NCI-H128 (cell line): ENCODE data around the gene ZNF598.
"Not testable (repeated sequence)": the region's sequence is repeated elsewhere in the genome, so short reads cannot be mapped to it uniquely, and the experiment has no call there.

Experiments
- DNase-seq: peaks from one replicate; lab custom pipeline; 2025; ENCODE audit not compliant: unreplicated experiment; lab: John Stamatoyannopoulos, UW

The ZNF598 gene

GRCh38 chr16:2040787-2041522 is 31.3 kb upstream of the ZNF598 start:
- DNase-seq = no peak

- no peak for DNase-seq
Observed at GRCh38 chr16:2040041-2040786, 30.6 kb upstream of the ZNF598 start.

GRCh38 chr16:2039274-2040031 is 29.8 kb upstream of the ZNF598 start:
- DNase-seq = no peak

GRCh38 chr16:2038382-2039231 is 29.0 kb upstream of the ZNF598 start:
- no peak for DNase-seq

GRCh38 chr16:2037647-2038381 is 28.2 kb upstream of the ZNF598 start:
- no peak for DNase-seq

GRCh38 chr16:2037115-2037514 is 27.5 kb upstream of the ZNF598 start:
- no peak for DNase-seq

GRCh38 chr16:2036200-2036966 is 26.8 kb upstream of the ZNF598 start:
- no peak for DNase-seq

- no peak for DNase-seq
Observed at GRCh38 chr16:2035431-2036199, 26.0 kb upstream of the ZNF598 start.

DNA sequence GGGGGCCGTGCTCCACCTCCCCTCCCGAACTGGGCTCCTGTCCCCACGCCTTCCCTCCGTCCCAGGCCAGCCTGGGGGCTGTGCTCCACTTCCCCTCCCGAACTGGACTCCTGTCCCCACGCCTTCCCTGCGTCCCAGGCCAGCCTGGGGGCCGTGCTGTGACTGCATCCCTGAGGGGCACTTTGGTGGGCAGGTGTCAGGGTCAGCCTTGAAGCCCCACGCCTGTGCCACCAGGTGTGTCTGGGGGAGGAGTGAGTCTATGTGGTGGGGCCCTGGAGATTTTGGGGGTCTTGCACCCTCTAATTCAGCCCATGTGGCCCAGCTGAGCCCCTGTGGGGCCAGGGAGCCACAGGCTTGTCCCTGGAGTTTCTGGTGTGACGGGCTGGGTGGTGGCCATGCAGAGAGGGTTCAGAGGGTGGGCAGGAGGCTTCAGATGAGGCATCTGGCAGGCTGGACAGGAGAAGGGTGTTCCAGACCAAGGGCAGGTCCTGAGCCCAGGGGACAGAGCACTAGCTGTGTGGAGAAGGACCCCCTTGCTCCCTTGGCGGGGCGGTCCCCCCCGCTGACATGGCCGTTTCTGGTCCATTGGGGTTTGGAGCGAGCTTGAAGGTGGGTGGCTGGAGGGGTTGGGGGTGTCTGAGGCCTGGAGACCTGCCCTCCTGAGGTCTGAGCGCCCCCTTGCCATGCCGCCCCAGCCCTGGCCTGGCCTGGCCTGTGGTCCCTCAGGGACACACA is 25.2 kb upstream of the ZNF598 start:
- DNase-seq = no peak

- not testable (repeated sequence) for DNase-seq
Observed at GRCh38 chr16:2033909-2034695, 24.5 kb upstream of the ZNF598 start.

GRCh38 chr16:2033057-2033908 is 23.7 kb upstream of the ZNF598 start:
- DNase-seq = no peak

DNA sequence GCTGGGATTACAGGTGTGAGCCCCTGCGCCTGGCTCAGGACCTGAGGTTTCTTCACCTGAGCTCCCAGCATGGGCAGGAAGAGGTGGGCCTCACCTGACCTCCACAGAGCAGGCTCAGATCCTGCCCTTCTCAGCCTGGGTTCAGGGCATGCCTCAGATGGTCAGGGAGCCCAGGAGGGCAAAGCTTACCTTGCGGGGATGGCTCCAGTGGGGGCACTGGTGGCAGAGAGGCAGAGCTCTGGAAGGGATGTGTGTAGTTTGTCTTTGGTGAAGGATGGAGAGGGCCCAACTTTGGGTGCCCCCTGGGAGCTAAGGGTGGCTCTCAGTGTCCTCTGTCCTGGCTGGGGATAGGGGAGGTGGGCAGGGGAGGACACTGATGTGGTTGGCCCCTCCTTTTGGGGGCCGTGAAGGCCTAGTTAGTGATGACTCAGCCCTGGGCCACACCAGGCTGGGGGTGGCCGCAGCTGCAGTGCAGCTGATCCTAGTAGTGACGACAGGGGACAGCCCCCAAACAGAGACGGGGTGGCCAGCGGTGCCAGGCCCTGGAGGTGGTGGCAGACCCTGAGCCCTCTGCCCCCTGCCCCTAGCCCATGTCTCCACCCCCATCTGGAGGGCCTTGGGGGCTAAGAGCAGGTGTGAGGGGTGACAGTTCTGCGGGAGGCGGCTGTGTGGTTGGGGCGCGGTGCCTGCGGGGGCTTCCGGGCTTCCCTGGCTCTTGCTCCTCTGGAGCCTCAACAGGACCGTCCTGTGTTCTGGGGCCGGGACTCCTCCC is 22.9 kb upstream of the ZNF598 start:
- no peak for DNase-seq

DNA sequence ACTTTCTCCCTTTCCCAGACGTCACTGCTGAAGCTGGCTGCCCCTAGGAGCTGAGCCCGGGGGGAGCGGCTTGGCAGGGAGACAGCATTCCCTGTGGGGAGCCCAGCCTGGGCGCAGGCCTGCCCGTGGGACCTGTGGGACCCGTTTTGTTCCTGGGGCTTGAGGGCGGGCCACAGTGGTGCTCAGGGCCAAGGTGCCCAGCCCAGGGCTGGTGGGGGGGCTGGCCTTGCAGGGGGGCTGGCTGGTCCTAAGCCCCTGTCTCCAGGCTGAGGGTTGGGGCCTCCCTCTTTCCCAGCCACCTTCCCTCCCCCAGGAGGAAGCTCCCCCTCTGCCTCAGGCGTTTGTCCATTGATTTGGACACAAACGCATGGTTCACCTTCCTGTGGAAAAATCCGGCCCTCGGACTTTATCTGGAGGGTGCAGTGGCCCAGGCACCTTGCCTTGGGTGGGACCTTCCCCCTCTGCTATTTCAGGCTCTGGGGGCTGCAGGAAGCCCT is 21.5 kb upstream of the ZNF598 start:
- no peak for DNase-seq

GRCh38 chr16:2030036-2030435 is 20.4 kb upstream of the ZNF598 start:
- no peak for DNase-seq

DNA sequence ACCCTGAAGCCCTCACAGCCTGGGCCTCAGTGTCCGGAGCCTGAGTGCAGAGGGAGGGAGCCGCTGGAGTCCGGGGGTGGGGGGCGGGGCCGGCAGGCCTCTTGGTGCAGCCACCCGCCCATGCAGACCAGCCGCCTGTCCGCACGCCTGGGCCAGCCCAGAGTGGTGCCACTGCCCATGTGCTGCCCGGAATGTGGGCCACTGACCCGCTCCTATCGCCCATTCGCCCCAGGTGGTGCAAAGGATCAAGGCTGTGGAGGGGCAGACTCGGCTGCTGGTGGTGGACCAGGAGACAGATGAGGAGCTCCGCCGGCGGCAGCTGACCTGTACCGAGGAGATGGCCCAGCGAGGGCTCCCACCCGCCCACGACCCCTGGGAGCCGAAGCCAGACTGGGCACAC is 19.7 kb upstream of the ZNF598 start:
- DNase-seq = no peak
